ENCODE measurements around the gene PTPRG.

PTPRG gene

DNA sequence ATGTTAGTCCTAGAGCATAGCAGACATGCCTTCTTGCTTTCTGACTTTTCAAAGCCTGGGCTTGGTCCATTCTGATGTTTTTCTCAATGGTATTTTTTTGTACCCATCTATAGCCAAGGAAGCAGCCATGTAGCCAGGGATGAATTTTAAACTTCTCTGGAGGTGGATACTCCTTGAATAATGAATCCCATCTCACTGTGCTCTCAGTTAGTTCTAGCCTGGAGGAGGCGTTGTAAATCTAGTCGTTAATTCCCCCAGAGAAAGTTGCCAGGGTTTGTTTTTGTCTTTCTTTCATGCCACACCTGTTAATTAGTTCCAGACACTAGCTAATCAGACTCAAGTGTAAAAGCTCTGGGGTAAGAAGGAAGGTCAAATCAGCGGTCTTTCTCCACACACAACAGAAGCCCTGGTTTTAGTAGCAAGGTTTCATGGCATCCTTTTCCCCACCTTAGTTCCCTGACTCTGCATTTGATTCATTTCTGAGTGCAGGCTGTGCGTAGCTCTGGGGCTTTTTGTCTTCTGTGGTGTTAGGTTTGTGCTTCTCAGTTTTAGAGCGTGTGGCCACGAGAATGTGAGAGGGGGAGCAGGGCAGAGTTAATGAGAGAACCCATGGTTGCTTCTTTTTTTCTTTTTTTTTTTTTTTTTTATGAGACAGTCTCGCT, 19.7 kb downstream of the PTPRG start:
- H4K20me1 ChIP-seq (ENCODE audit: control insufficient read depth, insufficient read depth, low read depth, low read length): no peaks in the 10 kb centered on the region
- H3K9me3 ChIP-seq (ENCODE audit: control insufficient read depth, insufficient read depth, low read length): no peaks in the 10 kb centered on the region
- no peak overlapping the region for H3K27ac ChIP-seq (ENCODE audit: low read depth, low read length)
- TF ChIP-seq EZH2phosphoT487 (IDR thresholded peaks at IDR 0.05; ENCODE audit: borderline replicate concordance, low read length) (no peak), CTCF (IDR thresholded peaks at IDR 0.05; ENCODE audit: low read depth, low read length, poor library complexity, severe bottlenecking) (no peak)
- H3K36me3 ChIP-seq (ENCODE audit: control insufficient read depth, low read length): no peaks in the 10 kb centered on the region
- H3F3A ChIP-seq (ENCODE audit: control insufficient read depth, insufficient read depth): no peaks in the 10 kb centered on the region
- H3K4me3 ChIP-seq (ENCODE audit: low read length): no peak overlapping the region
- no peaks in the 10 kb centered on the region for H3K79me2 ChIP-seq (ENCODE audit: control insufficient read depth, low read length)
- no peaks in the 10 kb centered on the region for H3K27me3 ChIP-seq (ENCODE audit: control insufficient read depth, low read length)
- H3K4me1 ChIP-seq (ENCODE audit: control insufficient read depth, low read length): no peaks in the 10 kb centered on the region
- H3K4me2 ChIP-seq (ENCODE audit: low read length): no peak overlapping the region
- H3K9me2 ChIP-seq (replicated peaks; ENCODE audit: control insufficient read depth, low read length): no peaks in the 10 kb centered on the region

GRCh38 chr3:61582287-61582686, 20.9 kb downstream of the PTPRG start:
- Histone ChIP-seq H3K4me3 (ENCODE audit: low read length) (no peak overlapping the region), H3K9me2 (replicated peaks; ENCODE audit: control insufficient read depth, low read length) (no peaks in the 10 kb centered on the region), H3K36me3 (ENCODE audit: control insufficient read depth, low read length) (no peaks in the 10 kb centered on the region), H3K4me1 (ENCODE audit: control insufficient read depth, low read length) (no peaks in the 10 kb centered on the region), H3F3A (ENCODE audit: control insufficient read depth, insufficient read depth) (no peaks in the 10 kb centered on the region), H3K9me3 (ENCODE audit: control insufficient read depth, insufficient read depth, low read length) (no peaks in the 10 kb centered on the region), H4K20me1 (ENCODE audit: control insufficient read depth, insufficient read depth, low read depth, low read length) (no peaks in the 10 kb centered on the region), H3K4me2 (ENCODE audit: low read length) (no peak overlapping the region), H3K27ac (ENCODE audit: low read depth, low read length) (no peak overlapping the region), H3K27me3 (ENCODE audit: control insufficient read depth, low read length) (no peaks in the 10 kb centered on the region), H3K79me2 (ENCODE audit: control insufficient read depth, low read length) (no peaks in the 10 kb centered on the region)
- TF ChIP-seq EZH2phosphoT487 (IDR thresholded peaks at IDR 0.05; ENCODE audit: borderline replicate concordance, low read length) (no peak), CTCF (IDR thresholded peaks at IDR 0.05; ENCODE audit: low read depth, low read length, poor library complexity, severe bottlenecking) (no peak)

DNA sequence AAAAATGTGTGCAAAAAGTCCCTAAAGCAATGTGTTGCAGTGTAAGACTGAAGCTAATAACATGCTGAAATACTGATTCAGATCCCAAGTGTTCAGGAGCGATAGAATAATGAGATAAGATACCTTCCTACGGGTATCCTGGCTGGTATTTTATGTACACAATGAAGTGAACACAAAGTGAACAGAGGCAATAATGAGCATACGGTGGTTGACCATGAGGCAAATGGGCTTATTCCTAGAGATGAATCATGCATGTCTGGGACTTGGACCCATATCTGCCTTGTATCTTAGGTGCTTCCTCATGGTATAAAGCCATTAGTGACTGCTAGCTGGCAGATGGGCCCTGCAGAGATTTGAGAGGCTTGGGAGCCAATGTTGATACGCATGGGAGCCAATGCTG, 21.5 kb downstream of the PTPRG start:
- Histone ChIP-seq H3K79me2 (ENCODE audit: control insufficient read depth, low read length) (no peaks in the 10 kb centered on the region), H3K9me2 (replicated peaks; ENCODE audit: control insufficient read depth, low read length) (no peaks in the 10 kb centered on the region), H3K36me3 (ENCODE audit: control insufficient read depth, low read length) (no peaks in the 10 kb centered on the region), H3K4me3 (ENCODE audit: low read length) (no peak overlapping the region), H3K9me3 (ENCODE audit: control insufficient read depth, insufficient read depth, low read length) (no peaks in the 10 kb centered on the region), H3K27me3 (ENCODE audit: control insufficient read depth, low read length) (no peaks in the 10 kb centered on the region), H3F3A (ENCODE audit: control insufficient read depth, insufficient read depth) (no peaks in the 10 kb centered on the region), H3K4me1 (ENCODE audit: control insufficient read depth, low read length) (no peaks in the 10 kb centered on the region), H4K20me1 (ENCODE audit: control insufficient read depth, insufficient read depth, low read depth, low read length) (no peaks in the 10 kb centered on the region), H3K27ac (ENCODE audit: low read depth, low read length) (no peak overlapping the region), H3K4me2 (ENCODE audit: low read length) (no peak overlapping the region)
- TF ChIP-seq CTCF (IDR thresholded peaks at IDR 0.05; ENCODE audit: low read depth, low read length, poor library complexity, severe bottlenecking): no peak
- TF ChIP-seq EZH2phosphoT487 (IDR thresholded peaks at IDR 0.05; ENCODE audit: borderline replicate concordance, low read length): no peak

Data from DOHH2 (cell line).